B cell (primary cell): ENCODE measurements around the gene AGRP. TPM values are rescaled to one million over a fixed set of nuclear protein-coding genes. Genes with fewer than 3 reads are reported as not detected.

ENCODE experiments used
- ATAC-seq: fragments of 200-7000 bp; cut with Tn5 transposase; one replicate; pipeline ENCODE4 v1.10.0; 2021; ENCODE audit warnings: low read depth, mild to moderate bottlenecking, moderate number of reproducible peaks, moderate library complexity
- CTCF ChIA-PET: fragments of 350-600 bp; sonication (Branson Sonifier 250); formaldehyde crosslinking; loops from one replicate; lab custom pipeline; 2021; ENCODE audit warnings: antibody characterized with exemption, inconsistent platforms; lab: Charles Lee
- POLR2A ChIA-PET: fragments of 350-600 bp; sonication (Branson Sonifier 250); formaldehyde crosslinking; loops from one replicate; lab custom pipeline; 2021; ENCODE audit warnings: antibody characterized with exemption; lab: Charles Lee
- DNase-seq: peaks from one replicate; pipeline ENCODE4 v3.0.0; 2013
- H2AFZ ChIP-seq: 2 replicates; pipeline ENCODE4 v1.6.1; 2012; ENCODE audit warnings: mild to moderate bottlenecking, low read depth, low read length; ENCODE audit not compliant: insufficient read depth, poor library complexity, severe bottlenecking
- H3K27ac ChIP-seq, 2 donors: 1 replicate in 1 of 2; 2 replicates in 1 of 2; pipeline ENCODE4 v1.5.1; 2012 to 2013; ENCODE audit warnings: low read length in 2 of 2, mild to moderate bottlenecking in 2 of 2, moderate library complexity in 1 of 2
- H3K27me3 ChIP-seq, 4 experiments: fragments of 200-600 bp in 1 of 4; sonication (generic) in 1 of 4; replicated peaks in 1 of 4; 1 replicate in 2 of 4; 2 replicates in 2 of 4; pipeline versions ENCODE4 v1.6.1 to v1.7.0; 2013 to 2016; ENCODE audit warnings: low read length in 3 of 4, mild to moderate bottlenecking in 2 of 4, mixed read lengths in 1 of 4, moderate library complexity in 1 of 4; ENCODE audit not compliant: insufficient read depth in 4 of 4, control insufficient read depth in 3 of 4; ENCODE audit errors: control extremely low read depth in 1 of 4
- H3K36me3 ChIP-seq, 2 experiments: replicated peaks in 1 of 2; 1 replicate in 1 of 2; 2 replicates in 1 of 2; pipeline versions ENCODE4 v1.6.1 to v1.7.1; 2013; ENCODE audit warnings: low read length in 1 of 2; ENCODE audit not compliant: insufficient read depth in 2 of 2, control insufficient read depth in 1 of 2; ENCODE audit errors: control extremely low read depth in 1 of 2, extremely low read depth in 1 of 2
- H3K4me1 ChIP-seq, 2 donors: fragments of 200-600 bp in 1 of 2; sonication (generic) in 1 of 2; 1 replicate in 1 of 2; 2 replicates in 1 of 2; pipeline versions ENCODE4 v1.5.1 to v1.6.1; 2013 to 2017; ENCODE audit warnings: low read length in 2 of 2; ENCODE audit not compliant: control insufficient read depth in 2 of 2, insufficient read depth in 2 of 2
- H3K4me2 ChIP-seq: replicated peaks from 2 replicates; pipeline ENCODE3; 2012; ENCODE audit warnings: mild to moderate bottlenecking, low read depth, low read length; ENCODE audit not compliant: poor library complexity, severe bottlenecking
- H3K4me3 ChIP-seq, 5 experiments: fragments of 200-600 bp in 1 of 5; sonication (generic) in 1 of 5; 1 replicate in 3 of 5; 2 replicates in 2 of 5; pipeline versions ENCODE4 v1.5.1 to v1.7.0; 2011 to 2016; ENCODE audit warnings: low read length in 4 of 5, mild to moderate bottlenecking in 4 of 5, low read depth in 2 of 5, control low read depth in 1 of 5, moderate library complexity in 1 of 5; ENCODE audit not compliant: insufficient read depth in 1 of 5; ENCODE audit errors: control extremely low read depth in 1 of 5, extremely low read depth in 1 of 5
- H3K79me2 ChIP-seq: fragments of 200-600 bp; sonication (generic); one replicate; pipeline ENCODE4 v1.6.0; 2016; ENCODE audit warnings: low read length; ENCODE audit not compliant: control insufficient read depth, insufficient read depth
- H3K9ac ChIP-seq: fragments of 200-600 bp; sonication (generic); 2 replicates; pipeline ENCODE4 v1.6.1; 2017; ENCODE audit warnings: mild to moderate bottlenecking, low read length, moderate library complexity
- H3K9me3 ChIP-seq, 3 donors: one replicate each; pipeline versions ENCODE4 v1.6.1 to v1.7.1; 2013; ENCODE audit warnings: low read length in 2 of 3; ENCODE audit not compliant: control insufficient read depth in 2 of 3, insufficient read depth in 1 of 3; ENCODE audit errors: control extremely low read depth in 1 of 3
- H4K20me1 ChIP-seq: 2 replicates; pipeline ENCODE4 v1.6.0; 2012; ENCODE audit warnings: mild to moderate bottlenecking, low read length; ENCODE audit not compliant: insufficient read depth, control insufficient read depth, poor library complexity, severe bottlenecking
- H3K27ac Mint-ChIP-seq: one replicate; pipeline ENCODE4 v1.8.0; 2021; ENCODE audit warnings: mixed read lengths
- H3K27me3 Mint-ChIP-seq: one replicate; pipeline ENCODE4 v1.8.0; 2021; ENCODE audit warnings: mixed read lengths
- H3K4me1 Mint-ChIP-seq: one replicate; pipeline ENCODE4 v1.8.0; 2021; ENCODE audit warnings: mixed read lengths
- H3K4me3 Mint-ChIP-seq: one replicate; pipeline ENCODE4 v1.8.0; 2021; ENCODE audit warnings: mixed read lengths
- H3K9me3 Mint-ChIP-seq: one replicate; pipeline ENCODE4 v1.8.0; 2022; ENCODE audit warnings: mixed read lengths; ENCODE audit not compliant: insufficient read depth
- CTCF ChIP-seq: fragments of 200-600 bp; IDR thresholded peaks from one replicate; pipeline ENCODE4 v1.8.0; 2022; ENCODE audit warnings: antibody characterized with exemption, mild to moderate bottlenecking
- EZH2 ChIP-seq: IDR thresholded peaks from 2 replicates; pipeline ENCODE4 v1.6.1; 2012; ENCODE audit warnings: borderline replicate concordance, low read depth, mild to moderate bottlenecking, moderate library complexity, low read length; ENCODE audit not compliant: insufficient read depth, poor library complexity, severe bottlenecking
- WGBS: methylation state at CpG from one replicate; pipeline ENCODE4 v1.1.5; 2013; ENCODE audit warnings: missing lambda C conversion rate; ENCODE audit not compliant: insufficient coverage; 5-methylcytosine and 5-hydroxymethylcytosine counted together
- intact Hi-C: fragments of 100-400 bp; cut with micrococcal nuclease; formaldehyde crosslinking; loops from one replicate; pipeline ENCODE4 v1.10.0; 2022
- polyA plus RNA-seq: library from polyadenylated mRNA; depleted of rRNA; stranded (reverse); fragments of >200 nt; gene quantifications from 2 replicates; pipeline ENCODE4 v1.2.3, GENCODE V29; 2012
- total RNA-seq, 2 donors: library from RNA; stranded (reverse); fragments of 120-200 nt in 1 of 2; gene quantifications; 1 replicate in 1 of 2; 2 replicates in 1 of 2; pipeline versions ENCODE4 v1.2.3 to v1.2.4, GENCODE V29; 2013 to 2022

The AGRP gene
- total and polyA plus RNA-seq, 2 donors (not counting 1 experiment from before 2014, with no cell fraction given): not detected

- TF ChIP-seq EZH2 (no peak), CTCF (peak; percentile 87)
- Mint-ChIP-seq H3K9me3 (no peaks in the 10 kb centered on the region), H3K27me3 (no peaks in the 10 kb centered on the region), H3K4me3 (peak overlapping the region; percentile 94), H3K4me1 (peaks cover 77% of the 10 kb centered on the region), H3K27ac (peak overlapping the region; percentile 99)
- ChIA-PET POLR2A (interaction anchor here (0.5 to 2.9 kb wide), 21 partner anchors 9 to 470 kb away, joined by 3 to 26 read pairs (median 6); partner anchors contain the start of genes ACD, ATP6V0D1, C16orf86 and CARMIL2), CTCF (interaction anchor here (0.6 to 18.8 kb wide), 57 partner anchors 10 to 569 kb away, joined by 3 to 817 read pairs (median 4); partner anchors contain the start of genes ACD, AGRP, ATP6V0D1 and C16orf86)
- H3K9ac ChIP-seq: peak overlapping the region; percentile 74
- H3K27me3 ChIP-seq: no peaks in the 10 kb centered on the region
- DNase-seq: peak; percentile 99
- peak overlapping the region; percentile 85 for H3K4me2 ChIP-seq
- no peaks in the 10 kb centered on the region for H3K9me3 ChIP-seq
- peak overlapping the region; percentile 96 to 97 for H3K27ac ChIP-seq
- H3K36me3 ChIP-seq: peaks cover 0 to 4% of the 10 kb centered on the region in 2 experiments
- peaks cover 62% of the 10 kb centered on the region for H3K79me2 ChIP-seq
- peaks cover 7% of the 10 kb centered on the region for H4K20me1 ChIP-seq
- WGBS: under 1% methylated on average over 16 of the region's 25 CpGs
- peak; percentile 71 for ATAC-seq
- peak overlapping the region; percentile 48 for H2AFZ ChIP-seq
- H3K4me1 ChIP-seq: peaks cover 44 to 69% of the 10 kb centered on the region in 2 donors
- intact Hi-C loops: loop anchor here (1.0 to 10.0 kb wide), 11 partner anchors 9 to 284 kb away; partner anchors contain the start of genes ACD, ATP6V0D1, CTCF and GFOD2
- peak overlapping the region; percentile 47 to 74 (median 61) for H3K4me3 ChIP-seq
Observed at GRCh38 chr16:67521095-67521804, 37.9 kb upstream of the AGRP start.
